ENCODE measurements around the gene POLDIP2.

DNA sequence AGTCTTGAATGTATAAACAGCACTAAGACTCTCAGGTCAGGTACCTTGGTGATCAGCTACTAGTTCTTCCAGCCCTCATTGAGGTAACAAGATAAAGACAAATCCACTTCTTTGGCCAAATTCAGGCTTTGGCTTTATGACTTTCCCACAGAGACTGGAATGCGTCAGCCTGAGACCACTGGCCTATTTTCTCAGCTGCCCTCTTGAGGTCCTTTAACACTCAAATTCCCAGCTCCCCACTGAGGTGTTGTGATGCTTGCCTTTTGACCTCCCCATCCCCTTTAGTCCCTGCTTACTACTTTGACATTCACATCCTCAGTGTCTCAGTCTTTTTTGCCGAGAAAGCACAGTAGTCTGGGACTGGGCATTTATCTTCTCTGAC is 11.1 kb downstream of the POLDIP2 start:
- TF ChIP-seq, protein P1, sequence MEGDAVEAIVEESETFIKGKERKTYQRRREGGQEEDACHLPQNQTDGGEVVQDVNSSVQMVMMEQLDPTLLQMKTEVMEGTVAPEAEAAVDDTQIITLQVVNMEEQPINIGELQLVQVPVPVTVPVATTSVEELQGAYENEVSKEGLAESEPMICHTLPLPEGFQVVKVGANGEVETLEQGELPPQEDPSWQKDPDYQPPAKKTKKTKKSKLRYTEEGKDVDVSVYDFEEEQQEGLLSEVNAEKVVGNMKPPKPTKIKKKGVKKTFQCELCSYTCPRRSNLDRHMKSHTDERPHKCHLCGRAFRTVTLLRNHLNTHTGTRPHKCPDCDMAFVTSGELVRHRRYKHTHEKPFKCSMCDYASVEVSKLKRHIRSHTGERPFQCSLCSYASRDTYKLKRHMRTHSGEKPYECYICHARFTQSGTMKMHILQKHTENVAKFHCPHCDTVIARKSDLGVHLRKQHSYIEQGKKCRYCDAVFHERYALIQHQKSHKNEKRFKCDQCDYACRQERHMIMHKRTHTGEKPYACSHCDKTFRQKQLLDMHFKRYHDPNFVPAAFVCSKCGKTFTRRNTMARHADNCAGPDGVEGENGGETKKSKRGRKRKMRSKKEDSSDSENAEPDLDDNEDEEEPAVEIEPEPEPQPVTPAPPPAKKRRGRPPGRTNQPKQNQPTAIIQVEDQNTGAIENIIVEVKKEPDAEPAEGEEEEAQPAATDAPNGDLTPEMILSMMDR (IDR thresholded peaks at IDR 0.05; ENCODE audit: borderline replicate concordance, extremely low read depth, low read length, poor library complexity, severe bottlenecking), result no peak
- TF ChIP-seq EZH2 (IDR thresholded peaks at IDR 0.05; ENCODE audit: borderline replicate concordance, low read depth, low read length, severe bottlenecking), result no peak
